ENCODE data around the gene KCNQ4. TPM values are rescaled to one million over a fixed set of nuclear protein-coding genes. Genes with fewer than 3 reads are reported as not detected.
A peak's percentile ranks its signal among the peaks of the same experiment; 100 is the strongest.

The KCNQ4 gene
- total and polyA plus RNA-seq, 2 experiments from 2014 or later: 1.3 to 3.0 TPM

- no peaks in the 10 kb centered on the region for H3K79me2 ChIP-seq (replicated peaks; ENCODE audit: insufficient read depth)
- H3K4me3 Mint-ChIP-seq: no peak overlapping the region
- no peaks in the 10 kb centered on the region; the same call in 2 of the 3 replicates for H3K36me3 Mint-ChIP-seq (ENCODE audit: low read depth)
- peaks cover 63% of the 10 kb centered on the region for H3K4me1 Mint-ChIP-seq
- H3K4me3 ChIP-seq: no peak overlapping the region
- H3K4me1 ChIP-seq (ENCODE audit: insufficient read depth): peaks cover 54% of the 10 kb centered on the region
- no peaks in the 10 kb centered on the region; the same call in 1 of the 2 replicates for H3F3A ChIP-seq (replicated peaks; ENCODE audit: low read depth)
- TF ChIP-seq JUNB (IDR thresholded peaks at IDR 0.05; ENCODE audit: unreplicated experiment) (no peak), ZNF331 (CRISPR knock-in tag; IDR thresholded peaks at IDR 0.05; ENCODE audit: low read depth) (no peak), REST (IDR thresholded peaks at IDR 0.05; ENCODE audit: unreplicated experiment) (no peak), NANOG (IDR thresholded peaks at IDR 0.05; ENCODE audit: borderline replicate concordance) (no peak), POLR2AphosphoS5 (IDR thresholded peaks at IDR 0.05; ENCODE audit: low read depth) (no peak), STAT1 (IDR thresholded peaks at IDR 0.05; ENCODE audit: unreplicated experiment) (no peak), CREB1 (CRISPR knock-in tag; IDR thresholded peaks at IDR 0.05; ENCODE audit: low read depth) (no peak), EZH2 (IDR thresholded peaks at IDR 0.05; ENCODE audit: low read depth, unreplicated experiment) (no peak), ZNF462 (CRISPR knock-in tag; IDR thresholded peaks at IDR 0.05) (no peak), ETS1 (IDR thresholded peaks at IDR 0.05) (no peak), ZNF114 (CRISPR knock-in tag; IDR thresholded peaks at IDR 0.05) (no peak), CTCF (conservative IDR thresholded peaks at IDR 0.05; ENCODE audit: low read depth in 2 of 2) (no peak)
- peaks cover 18% of the 10 kb centered on the region; the same call in 1 of the 2 replicates for H3K27me3 ChIP-seq (ENCODE audit: insufficient read depth)
- no peaks in the 10 kb centered on the region for H3K36me3 ChIP-seq (ENCODE audit: insufficient read depth)
- ATAC-seq (no peak), DNase-seq (ENCODE audit: low spot score) (no peak)
- H3K27me3 Mint-ChIP-seq (ENCODE audit: insufficient read depth, low read depth, poor library complexity): peaks cover 20% of the 10 kb centered on the region
- peak overlapping the region; percentile 78 for H3K4me2 ChIP-seq
- no peak overlapping the region for H3K27ac Mint-ChIP-seq
- no peak overlapping the region for H3K27ac ChIP-seq (ENCODE audit: low read depth)
- no peaks in the 10 kb centered on the region for H3K9me2 ChIP-seq (ENCODE audit: insufficient read depth)
- H4K20me1 ChIP-seq (replicated peaks; ENCODE audit: insufficient read depth): no peaks in the 10 kb centered on the region
- no peaks in the 10 kb centered on the region for H3K9me3 Mint-ChIP-seq
- no peak overlapping the region for H2AFZ ChIP-seq
These were observed 20.3 kb downstream of the KCNQ4 start for GRCh38 chr1:40803902-40804301.

All from GM23338 (cell line).